ENCODE data around the gene S100A9.
"Not testable (repeated sequence)": the region's sequence is repeated elsewhere in the genome, so short reads cannot be mapped to it uniquely, and the experiment has no call there.

Gene S100A9

GRCh38 chr1:153345187-153346076, 12.2 kb upstream of the S100A9 start:
- DNase-seq = no peak

- no peak for DNase-seq
Observed at GRCh38 chr1:153346077-153346723, 11.5 kb upstream of the S100A9 start.

- not testable (repeated sequence) for DNase-seq
Observed at GRCh38 chr1:153347049-153347448, 10.6 kb upstream of the S100A9 start.

- no peak for DNase-seq
Observed at GRCh38 chr1:153347856-153348255, 9.8 kb upstream of the S100A9 start.

- DNase-seq = no peak
Observed at GRCh38 chr1:153348511-153349362, 8.9 kb upstream of the S100A9 start, which contains the start of gene PGLYRP4. Gene PGLYRP4 (minus strand): TSS chr1:153348841. CDS start chr1:153347932, 909 bp downstream.

- no peak for DNase-seq
Observed at GRCh38 chr1:153349363-153350320, 8.0 kb upstream of the S100A9 start.

- DNase-seq = no peak
Observed at GRCh38 chr1:153350321-153350957, 7.2 kb upstream of the S100A9 start.

GRCh38 chr1:153352523-153352922, 5.1 kb upstream of the S100A9 start:
- peak in 3 of 4 experiments; percentile 11 to 46 (median 14) for DNase-seq

GRCh38 chr1:153353226-153353947, 4.3 kb upstream of the S100A9 start:
- no peak for DNase-seq

- DNase-seq = no peak
Observed at GRCh38 chr1:153354515-153355193, 3.0 kb upstream of the S100A9 start.

GRCh38 chr1:153355445-153356071, 2.1 kb upstream of the S100A9 start:
- DNase-seq = no peak

- DNase-seq = no peak
Observed at GRCh38 chr1:153356392-153357075, 1.1 kb upstream of the S100A9 start.

- DNase-seq = no peak
Observed at GRCh38 chr1:153357076-153357852, 390 bp upstream of the S100A9 start.

GRCh38 chr1:153358691-153358975, 979 bp downstream of the S100A9 start:
- no peak for DNase-seq

- DNase-seq = no peak
Observed at GRCh38 chr1:153359241-153359640, 1.6 kb downstream of the S100A9 start.

- DNase-seq = no peak
Observed at GRCh38 chr1:153360190-153360589, 2.5 kb downstream of the S100A9 start.

- no peak for DNase-seq
Observed at GRCh38 chr1:153360592-153361479, 3.2 kb downstream of the S100A9 start.

All from activated naive CD4-positive, alpha-beta T cell (primary cell).